CD4-positive, alpha-beta T cell treated with Interleukin-15 for 1 hour (primary cell): Measurements from ENCODE around the gene SH3RF3.

Experiments
- DNase-seq: peaks from one replicate; pipeline ENCODE4 v3.0.0-alpha.2; 2020

SH3RF3 gene

DNA sequence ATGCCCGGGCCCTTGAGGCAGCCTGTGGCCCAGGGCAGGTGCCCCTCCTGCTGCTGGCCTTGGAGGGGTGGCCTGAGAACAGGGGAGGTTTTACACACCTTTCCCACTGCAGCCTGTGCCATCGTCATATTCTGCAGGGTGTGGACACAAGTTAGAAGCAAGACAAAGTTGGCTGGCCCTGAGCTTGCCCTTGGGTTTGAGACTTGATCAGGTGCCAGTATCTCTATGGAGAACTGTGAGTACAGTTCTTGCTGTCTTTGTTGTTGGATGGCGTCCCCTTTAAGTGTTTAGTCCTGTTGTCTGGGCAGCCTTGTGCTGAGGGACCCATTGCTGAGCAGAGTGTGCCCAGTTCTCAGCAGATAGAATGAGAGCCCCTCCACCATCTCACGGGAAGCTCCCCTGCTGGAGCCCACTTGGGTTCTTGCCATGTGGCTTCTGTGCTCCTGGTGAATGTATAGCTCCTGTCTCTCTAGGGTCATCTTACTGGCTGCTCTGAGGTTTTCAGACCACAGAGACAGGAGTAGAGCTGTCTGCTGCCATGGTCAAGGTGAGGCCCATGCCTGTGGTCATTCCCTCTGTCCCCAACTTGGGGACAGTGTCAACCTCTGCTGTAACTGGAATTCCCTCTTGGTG is 115.9 kb downstream of the SH3RF3 start:
- no peak for DNase-seq

DNA sequence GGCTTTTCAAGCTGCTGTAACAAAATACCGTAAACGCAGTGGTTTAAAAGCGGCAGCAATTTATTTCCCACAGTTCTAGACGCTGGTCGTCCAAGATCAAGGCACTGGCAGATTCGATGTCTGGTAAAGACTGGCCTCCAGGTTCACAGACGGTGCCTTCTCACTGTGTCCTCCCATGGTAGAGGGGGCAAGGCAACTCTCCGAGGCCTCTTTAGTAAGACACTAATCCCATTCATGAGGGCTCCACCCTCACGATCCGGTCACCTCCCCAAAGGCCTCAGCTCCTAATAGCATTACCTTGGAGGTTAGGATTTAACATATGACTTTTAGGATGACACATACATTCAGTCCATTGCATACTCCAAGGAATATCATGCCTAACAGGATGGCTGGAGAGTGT is 117.2 kb downstream of the SH3RF3 start:
- no peak for DNase-seq

DNA sequence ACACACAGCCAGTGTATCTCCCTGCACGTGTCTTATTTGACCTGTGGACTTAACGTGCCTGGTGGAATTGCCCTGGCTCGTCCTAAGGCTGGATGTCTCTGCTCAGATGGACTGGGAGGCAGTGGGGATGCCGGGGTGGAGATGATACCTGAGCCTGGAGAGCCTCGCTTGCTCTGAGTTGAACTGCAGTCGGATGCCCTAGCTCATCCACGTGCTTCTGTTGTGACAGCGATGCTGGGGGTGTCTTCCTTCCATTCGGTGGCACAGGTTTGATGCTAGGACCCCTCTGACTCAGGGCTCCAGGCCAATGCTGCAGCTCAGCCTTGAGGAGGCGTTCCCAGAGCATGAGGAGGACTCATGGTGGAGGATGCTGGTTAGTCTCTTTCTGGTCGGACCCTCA is 117.6 kb downstream of the SH3RF3 start:
- DNase-seq = no peak

DNA sequence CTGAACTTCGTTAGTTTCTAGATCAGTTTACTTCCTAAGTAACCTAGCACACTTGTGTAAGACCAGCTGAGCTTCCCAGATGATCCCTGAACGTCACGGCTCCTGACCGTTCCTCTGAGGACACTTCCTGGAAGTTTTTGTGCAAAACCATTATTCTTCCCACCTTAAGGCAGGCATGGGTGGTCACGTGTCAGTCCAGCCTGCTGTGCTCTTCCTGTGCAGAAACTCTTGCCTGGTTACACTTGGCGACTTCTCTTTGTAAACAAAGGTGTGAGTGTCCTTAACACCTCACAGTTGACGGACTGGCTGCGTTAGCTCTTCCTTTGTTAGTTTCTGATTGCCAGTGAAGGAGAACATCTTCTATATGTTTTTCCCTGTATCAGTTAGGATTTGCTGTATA is 118.3 kb downstream of the SH3RF3 start:
- DNase-seq = no peak

DNA sequence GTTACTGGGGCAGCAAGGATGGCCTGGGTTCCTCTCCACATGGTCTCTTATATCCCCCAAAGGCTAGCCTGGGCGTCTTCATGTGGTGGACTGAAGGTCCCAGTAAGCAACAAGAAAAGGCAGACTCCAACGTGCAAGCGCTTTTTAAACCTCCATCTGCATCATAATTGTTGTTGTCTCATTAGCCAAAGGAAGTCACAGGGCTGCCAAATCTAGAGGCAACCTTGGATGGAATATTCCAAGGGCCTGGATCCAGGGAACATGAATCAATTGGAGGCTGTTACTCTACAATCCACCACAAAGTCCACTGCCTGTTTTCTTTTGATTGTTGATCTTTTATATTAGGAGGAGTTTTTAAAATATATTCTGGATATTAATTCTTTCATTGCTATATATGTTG is 118.8 kb downstream of the SH3RF3 start:
- no peak for DNase-seq

DNA sequence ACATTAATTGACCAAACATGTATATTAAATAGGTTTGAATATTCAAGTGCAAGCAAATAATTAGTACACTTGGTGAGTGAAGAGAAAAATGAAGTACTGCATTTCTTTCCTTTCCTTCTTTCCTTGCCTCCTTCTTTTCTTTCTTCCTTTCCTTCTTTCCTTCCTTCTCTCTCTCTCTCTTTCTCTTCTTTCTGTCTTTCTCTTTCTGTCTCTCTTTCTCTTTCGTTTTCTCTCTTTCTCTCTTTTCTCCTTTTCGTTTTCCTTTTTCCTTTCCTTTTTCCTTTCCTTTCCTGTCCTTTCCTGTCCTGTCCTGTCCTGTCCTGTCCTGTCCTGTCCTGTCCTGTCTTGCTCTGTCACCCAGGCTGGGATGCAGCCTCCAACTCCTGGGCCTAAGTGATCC is 119.6 kb downstream of the SH3RF3 start:
- DNase-seq = no peak

DNA sequence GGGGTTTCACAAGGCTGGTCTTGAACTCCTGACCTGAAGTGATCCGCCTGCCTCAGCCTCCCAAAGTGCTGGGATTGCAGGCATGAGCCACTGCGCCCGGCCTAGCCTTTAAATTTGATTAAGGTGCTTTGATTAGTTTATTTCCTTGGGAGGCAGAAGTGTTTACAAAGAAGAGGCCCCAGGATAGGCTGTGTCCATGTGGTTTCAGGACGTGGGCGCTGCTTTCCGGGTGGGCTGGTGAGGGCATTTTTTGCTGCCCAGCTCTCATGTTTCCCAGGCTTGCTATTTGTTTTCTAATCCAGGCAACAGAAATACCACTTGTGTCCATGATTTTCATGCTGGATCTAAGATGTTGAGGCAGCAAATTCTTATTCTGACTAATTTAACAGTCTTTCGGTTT is 124.2 kb downstream of the SH3RF3 start:
- no peak for DNase-seq

DNA sequence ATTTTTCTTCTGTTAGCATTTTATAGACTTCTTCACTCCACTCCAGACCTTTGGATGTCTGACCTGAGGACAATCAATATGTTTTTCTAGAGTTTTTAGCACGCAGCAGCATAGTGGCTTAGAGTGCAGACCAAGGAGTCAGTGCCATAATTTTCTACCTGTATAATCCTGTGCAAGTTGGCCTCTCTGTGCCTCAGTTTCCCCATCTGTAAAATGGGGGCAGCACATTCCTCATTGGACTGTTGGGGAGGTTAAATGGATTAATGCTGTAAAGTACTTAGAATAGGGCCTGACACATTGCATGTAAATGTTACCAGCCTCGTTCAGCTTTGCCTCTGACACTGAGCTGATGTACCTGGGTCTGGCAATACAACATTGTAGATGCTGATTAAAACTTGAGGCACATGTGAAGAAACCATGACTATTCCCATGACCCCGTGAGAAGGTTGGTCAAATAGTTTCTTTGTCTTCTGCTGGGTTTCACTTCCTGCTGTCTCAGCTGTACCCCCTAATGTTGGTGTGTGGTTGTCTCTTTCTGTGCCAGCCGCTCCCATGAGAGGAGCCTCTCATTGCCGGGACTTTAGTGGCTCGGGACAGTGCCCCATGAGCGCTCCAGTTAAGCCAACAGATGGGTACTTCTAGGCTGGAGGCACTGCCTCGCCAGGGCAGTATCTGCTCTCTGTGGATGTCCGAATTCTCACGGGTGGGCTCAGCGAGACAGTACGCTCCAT is 125.3 kb downstream of the SH3RF3 start:
- DNase-seq = no peak

DNA sequence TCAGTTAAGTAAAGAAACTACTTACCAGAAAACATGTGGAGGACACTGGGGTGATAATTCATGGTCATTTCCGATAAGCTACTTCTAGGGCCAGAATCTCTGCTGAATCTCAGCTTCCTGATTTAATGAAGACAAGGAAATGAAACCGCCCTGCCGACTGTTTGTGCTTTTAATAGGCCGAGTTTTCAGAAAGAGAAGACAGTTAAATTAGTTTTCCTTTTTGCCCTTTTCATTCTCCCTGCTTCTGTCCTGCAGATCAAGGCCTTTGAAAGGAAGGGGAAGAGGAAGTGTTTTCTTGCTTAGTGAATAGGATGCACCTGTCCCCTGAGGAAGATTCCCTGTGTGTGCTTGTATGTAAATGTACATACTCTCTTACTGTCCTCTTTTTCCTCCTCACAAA is 126.6 kb downstream of the SH3RF3 start:
- no peak for DNase-seq

DNA sequence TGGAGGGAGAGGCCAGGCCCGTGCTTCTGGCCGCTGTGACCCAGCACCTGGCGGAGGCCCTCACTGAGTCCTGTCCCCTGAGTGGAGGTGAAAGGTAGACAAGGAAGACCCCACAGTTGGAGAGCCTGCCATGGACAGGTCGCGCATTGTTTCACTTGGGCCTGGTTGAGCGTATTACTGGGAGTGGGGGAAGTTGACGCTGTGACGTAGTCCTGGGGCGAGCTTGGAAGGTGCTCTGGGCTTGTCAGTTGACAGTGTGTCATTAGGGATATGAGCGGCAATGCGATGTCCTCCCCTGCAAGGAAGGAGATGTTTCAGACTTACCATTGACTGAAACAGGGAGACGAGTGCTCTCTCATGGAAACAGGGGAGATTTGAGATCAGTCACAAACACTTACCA is 127.1 kb downstream of the SH3RF3 start:
- no peak for DNase-seq

DNA sequence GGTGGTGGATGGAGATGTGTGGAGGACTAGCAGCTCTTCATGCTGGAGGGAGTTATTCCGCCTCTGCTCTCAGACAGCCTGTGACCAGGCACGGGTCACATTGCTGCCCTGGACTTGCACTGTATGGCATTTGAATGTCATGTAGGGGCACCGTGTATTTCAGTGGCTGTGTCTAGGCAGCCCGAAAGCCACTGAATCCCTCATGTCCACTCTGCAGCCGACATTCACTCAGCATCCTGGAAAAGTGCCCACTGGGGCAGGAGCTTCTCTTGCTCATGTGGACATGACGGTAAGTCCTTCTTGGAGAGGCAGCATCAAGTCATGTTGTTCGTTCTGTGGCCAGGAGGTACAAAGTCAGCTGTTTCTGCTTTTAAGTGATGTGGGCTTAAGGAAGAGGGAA is 127.9 kb downstream of the SH3RF3 start:
- no peak for DNase-seq

DNA sequence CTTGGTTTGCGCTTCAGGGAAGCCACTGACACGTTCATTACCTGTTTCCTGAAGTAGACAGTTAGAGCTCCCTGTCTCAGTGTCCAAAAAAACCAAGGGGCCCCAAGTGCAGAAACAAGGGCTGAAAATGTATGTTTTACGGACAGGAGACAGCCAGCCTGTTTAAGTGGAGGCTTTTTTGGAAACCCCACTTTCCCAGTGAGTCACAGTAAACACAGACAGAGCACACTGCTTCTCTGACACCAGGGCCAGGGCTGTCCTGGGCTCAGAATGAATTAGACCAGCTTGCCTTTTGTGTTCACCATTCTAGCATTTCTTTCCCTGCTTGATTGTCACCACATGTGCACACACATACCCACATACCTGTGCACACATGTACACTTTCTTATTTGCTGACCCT is 128.6 kb downstream of the SH3RF3 start:
- DNase-seq = no peak

DNA sequence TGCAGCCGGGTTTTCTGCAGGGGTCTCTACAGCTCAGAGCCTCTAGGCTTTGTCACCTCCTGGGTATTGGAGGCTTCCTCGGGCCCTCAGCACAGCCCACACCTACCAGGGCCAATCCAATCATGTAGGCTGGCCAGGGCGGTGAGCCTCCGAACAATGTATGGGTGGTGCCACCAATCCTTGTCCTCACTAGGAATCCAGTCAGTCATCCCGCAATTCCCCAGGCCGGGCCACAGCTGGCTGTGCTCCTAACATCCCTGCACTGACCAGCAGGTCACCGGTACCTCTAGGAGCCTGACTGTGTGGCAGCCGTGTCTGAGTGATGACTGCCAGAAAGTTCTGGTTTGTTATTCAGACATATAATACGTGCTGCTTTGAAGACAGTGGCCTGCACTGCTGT is 129.4 kb downstream of the SH3RF3 start:
- no peak for DNase-seq

DNA sequence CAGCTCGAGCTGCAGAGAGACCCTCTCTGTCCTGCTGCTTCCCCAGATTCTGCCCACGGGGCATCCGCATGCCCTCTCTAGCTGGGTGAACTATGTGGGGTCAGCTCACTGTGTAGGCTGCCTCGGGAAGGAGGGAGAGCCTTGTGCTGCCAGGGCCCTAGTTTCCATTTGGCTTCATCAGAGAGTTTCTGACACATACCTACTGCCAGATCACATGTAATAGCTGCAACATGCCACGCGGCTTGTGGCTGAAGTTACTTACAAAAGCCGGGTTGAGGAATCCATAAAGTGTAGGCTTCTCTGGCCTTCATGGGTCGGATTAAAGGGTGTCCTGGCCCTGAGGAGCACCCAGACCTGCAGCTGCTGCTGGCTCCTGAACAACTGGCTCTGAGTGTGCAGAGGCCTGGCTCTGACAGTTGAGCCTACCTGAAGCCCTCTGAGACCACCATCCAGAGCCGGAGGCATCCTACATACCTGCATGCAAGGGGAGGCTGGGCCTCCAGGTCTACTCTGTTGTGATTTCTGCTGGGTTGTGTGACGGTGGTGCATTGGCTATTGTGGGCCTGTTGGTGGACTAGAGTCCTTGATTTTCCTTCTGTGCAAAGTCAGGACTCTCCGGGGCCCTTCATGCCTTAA is 130.0 kb downstream of the SH3RF3 start:
- DNase-seq = no peak

DNA sequence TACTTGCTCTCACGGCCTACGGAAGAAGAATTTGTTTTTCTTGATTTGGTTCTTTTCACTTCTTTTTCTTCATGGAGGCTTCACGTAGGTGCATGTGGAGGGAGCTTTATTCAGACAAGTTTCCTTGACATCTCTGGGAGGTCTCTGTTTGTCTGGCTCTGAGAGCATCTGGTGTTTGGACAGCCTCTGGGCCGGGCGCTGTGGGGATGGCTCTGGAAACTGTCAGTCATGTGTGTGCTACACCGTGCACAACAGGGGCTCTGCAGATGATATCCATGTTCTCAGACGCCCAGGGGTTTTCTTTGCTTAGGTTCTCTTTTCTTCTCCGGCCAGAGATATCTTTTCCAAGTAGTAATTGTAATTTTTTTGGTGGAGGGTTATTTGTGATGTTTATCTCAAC is 130.7 kb downstream of the SH3RF3 start:
- no peak for DNase-seq

DNA sequence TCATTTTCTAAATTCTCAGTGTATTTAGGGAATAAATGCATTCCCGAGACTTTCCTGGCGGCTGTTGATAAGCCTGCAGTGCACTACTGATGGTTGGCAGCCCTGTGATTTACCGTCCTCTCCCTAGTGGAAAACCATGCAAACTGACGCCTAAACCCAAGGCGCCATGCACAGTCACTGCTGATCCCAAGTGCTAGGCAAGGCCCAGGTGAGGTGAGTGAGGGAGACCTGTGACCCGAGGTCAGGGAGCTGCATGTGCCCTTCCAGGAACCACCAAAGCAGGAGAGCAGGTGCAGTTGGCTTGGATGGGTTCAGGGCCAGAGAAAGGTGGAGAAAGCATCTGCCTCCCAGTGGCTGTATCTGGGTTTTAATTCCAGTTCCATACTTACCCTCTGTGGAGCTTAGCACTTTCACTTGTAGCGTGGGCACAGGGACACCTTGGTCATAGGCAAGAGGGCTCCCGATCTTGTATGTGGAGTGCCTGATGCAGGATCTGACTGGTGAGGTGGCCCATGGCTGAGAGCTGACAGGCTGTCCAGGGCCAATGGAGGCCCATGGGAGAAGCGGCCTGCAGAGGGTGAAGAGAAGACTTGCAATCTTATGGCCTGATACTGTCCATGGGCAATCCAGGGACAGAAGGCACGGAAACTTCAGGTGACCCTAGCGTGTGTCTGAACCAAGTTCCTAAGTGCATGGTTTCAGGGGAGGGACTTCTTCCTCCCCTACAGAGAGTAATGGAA is 131.3 kb downstream of the SH3RF3 start:
- no peak for DNase-seq

DNA sequence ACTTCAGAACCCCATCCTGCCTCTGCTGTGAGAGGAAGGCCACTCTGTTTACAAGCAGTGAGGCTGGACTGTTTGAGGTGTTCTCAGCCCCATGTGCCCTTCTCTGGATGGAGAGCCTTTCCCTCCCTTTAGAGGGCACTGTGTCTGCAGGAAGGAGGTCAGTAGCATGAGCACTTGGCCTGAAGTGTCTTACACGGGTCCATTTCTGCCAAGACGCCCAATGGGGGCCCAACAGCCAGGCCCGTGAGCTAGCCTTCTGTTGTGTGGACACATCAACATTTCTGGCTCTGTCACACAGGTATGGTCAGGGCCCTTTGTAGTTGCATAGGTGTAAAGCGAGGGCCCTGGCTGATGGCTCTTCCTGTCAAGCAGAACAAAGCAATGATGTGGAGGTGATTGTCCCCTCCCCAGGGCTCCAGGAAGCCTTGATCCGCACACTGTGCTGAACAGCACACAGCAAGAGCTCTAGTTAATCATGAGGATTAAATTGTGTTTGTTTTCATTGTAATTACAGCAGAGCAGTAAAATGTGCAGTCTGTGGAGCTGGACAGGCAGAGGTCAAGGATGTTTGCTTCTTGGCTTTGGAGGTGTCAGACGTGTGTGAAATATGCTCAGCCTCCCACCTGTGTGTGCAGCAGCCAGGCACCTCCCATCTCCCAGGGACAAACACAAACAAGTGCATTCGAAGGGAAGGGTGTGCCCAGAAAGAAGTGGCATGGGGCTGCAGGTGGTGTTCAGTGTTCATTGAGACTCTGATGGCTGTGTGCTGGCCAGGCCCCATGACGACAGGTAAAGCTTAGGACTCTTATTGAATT is 132.1 kb downstream of the SH3RF3 start:
- peak; percentile 14 for DNase-seq

DNA sequence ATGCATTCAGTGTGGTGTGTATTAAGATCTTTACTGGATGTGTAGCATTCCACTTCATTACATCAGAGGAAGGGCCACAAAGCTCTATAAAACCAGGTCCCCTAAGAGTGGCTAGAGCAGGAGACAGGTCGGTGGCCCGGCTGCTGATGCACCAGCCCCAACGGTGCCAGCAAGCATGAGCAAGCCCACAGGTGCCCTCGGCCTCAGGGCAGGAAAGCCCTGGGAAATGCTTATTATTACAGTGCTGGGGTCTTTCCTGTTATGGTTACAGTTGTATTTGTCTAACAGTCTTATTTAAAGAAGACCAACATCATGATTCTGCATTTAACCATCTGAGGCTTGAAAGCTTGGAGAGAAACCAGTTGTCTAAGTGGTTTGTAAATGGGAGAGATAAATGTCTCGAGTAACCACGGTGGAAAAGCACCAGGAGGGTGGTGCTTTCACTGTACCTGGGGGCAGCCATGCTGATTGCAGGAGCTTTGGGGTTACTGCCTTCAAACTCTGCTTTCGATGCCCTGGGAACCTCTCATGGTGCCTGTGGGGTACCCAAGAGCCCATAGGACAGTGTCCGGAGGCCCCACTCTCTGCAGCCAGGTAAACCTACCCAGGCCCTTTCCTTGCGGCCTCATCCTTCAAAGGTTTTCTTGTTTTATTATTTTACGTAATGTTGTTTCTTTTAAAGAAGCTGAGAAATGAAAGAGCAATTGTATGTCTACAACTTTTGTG is 133.1 kb downstream of the SH3RF3 start:
- DNase-seq = no peak

DNA sequence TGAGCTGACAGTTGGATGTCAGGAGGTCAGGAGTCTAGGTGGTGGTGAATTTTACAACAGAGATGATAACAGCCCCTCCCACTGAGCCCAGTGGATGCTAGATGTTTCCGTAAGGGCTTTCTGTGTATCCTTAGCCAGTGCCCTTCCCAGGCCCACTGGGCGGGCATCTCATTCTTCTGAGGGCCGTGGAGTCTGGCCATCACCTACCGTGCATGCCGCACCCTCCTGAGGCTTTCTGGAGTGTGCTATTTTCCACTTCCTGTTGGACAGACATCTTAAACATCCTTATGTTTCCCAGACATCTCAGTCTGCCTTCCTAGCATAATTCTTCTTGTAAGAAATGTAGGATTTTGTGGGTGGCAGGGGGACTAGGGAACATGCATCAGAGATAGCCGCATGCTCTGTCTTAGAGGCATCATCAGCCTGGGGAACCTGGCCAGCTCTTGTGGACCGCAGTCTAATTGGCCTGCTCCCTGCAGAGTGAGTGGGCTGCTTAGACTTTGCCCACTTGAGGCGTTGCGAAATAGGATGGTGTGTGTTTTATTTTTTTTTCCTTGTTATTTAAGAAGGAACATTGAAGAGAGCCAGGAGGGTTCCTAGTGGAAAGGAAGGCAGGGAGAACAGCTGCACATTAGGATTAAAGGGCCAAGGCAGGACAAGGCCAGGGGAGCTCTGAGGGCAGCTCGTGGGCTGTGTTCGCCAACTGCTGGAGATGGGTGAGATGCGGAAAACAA is 135.8 kb downstream of the SH3RF3 start:
- peak; percentile 9 for DNase-seq

DNA sequence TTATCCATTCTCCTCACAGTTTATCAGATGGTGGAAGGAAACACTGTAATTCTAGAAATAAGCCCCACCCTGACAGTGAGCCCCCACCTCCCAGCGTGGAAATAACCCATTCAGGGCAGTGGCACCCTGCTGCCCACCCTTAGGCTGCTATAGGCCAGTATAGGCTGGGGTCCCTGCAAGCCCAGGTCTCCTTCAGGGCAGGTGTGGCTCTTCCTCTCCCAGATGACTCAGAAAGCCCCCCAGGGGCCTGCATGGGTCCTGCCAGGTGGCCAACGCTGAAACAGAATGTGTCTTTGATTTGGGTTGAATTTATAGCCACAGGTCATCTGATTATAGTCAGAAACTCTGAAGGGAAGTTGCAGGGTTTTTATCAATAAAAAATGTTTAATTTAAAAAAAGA is 136.4 kb downstream of the SH3RF3 start:
- peak; percentile 7 for DNase-seq

DNA sequence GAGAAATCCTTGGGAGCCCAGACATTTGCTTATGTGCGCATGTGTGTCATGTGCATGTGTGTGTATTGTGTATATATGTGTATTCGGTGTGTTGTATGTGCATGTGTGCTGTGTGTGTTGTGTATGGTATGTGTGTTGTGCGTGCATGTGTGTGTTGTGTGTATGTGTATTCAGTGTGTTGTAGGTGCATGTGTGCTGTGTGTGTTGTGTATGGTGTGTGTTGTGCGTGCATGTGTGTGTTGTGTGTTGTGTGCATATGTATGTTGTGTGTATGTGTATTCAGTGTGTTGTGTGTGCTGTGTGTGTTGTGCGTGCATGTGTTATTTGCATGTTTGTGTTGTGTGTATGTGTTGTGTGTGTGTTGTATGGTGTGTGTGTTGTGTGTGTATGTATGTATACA is 136.9 kb downstream of the SH3RF3 start:
- no peak for DNase-seq
